Liver (tissue), 9 donors: ENCODE results near the gene COG7. TPM values are rescaled to one million over a fixed set of nuclear protein-coding genes. Genes with fewer than 3 reads are reported as not detected.
A peak's percentile ranks its signal among the peaks of the same experiment; 100 is the strongest.

ENCODE experiments used
- DNase-seq: peaks from one replicate; pipeline ENCODE4 v3.0.0-alpha.2; 2017; ENCODE audit warnings: low spot score
- H3K27ac ChIP-seq, 2 donors: one replicate each; pipeline ENCODE4 v1.7.0; 2013; ENCODE audit warnings: inconsistent platforms in 2 of 2, low read length in 2 of 2, control low read depth in 1 of 2, low read depth in 1 of 2, mild to moderate bottlenecking in 1 of 2
- H3K27me3 ChIP-seq, 4 donors: one replicate each; pipeline versions ENCODE4 v1.6.1 to v1.7.0; 2013; ENCODE audit warnings: low read length in 3 of 4, inconsistent platforms in 1 of 4, mild to moderate bottlenecking in 1 of 4, moderate library complexity in 1 of 4; ENCODE audit not compliant: control insufficient read depth in 4 of 4, insufficient read depth in 4 of 4
- H3K36me3 ChIP-seq, 4 donors: one replicate each; pipeline versions ENCODE4 v1.6.1 to v1.7.0; 2013; ENCODE audit warnings: low read length in 3 of 4, mild to moderate bottlenecking in 3 of 4, low read depth in 1 of 4, moderate library complexity in 1 of 4; ENCODE audit not compliant: control insufficient read depth in 4 of 4, insufficient read depth in 3 of 4
- H3K4me1 ChIP-seq, 4 donors: one replicate each; pipeline versions ENCODE4 v1.6.1 to v1.7.0; 2013; ENCODE audit warnings: low read length in 3 of 4, mild to moderate bottlenecking in 3 of 4, moderate library complexity in 1 of 4; ENCODE audit not compliant: control insufficient read depth in 4 of 4, insufficient read depth in 4 of 4
- H3K4me3 ChIP-seq, 3 donors: one replicate each; pipeline versions ENCODE4 v1.6.1 to v1.7.0; 2013; ENCODE audit warnings: low read length in 3 of 3, control low read depth in 1 of 3, low read depth in 1 of 3, mild to moderate bottlenecking in 1 of 3
- H3K9ac ChIP-seq, 2 donors: one replicate each; pipeline ENCODE4 v1.7.0; 2013; ENCODE audit warnings: low read length in 2 of 2, mild to moderate bottlenecking in 2 of 2, moderate library complexity in 2 of 2, control low read depth in 1 of 2, low read depth in 1 of 2
- H3K9me3 ChIP-seq, 4 donors: one replicate each; pipeline versions ENCODE4 v1.6.1 to v1.7.0; 2013; ENCODE audit warnings: low read length in 3 of 4; ENCODE audit not compliant: control insufficient read depth in 4 of 4
- CTCF ChIP-seq: fragments of 150-350 bp; IDR thresholded peaks from 2 replicates; pipeline ENCODE4 v1.5.1; 2017; ENCODE audit warnings: improper control_type of control experiment, low read depth, low read length; ENCODE audit not compliant: missing input control
- FOXA1 ChIP-seq: IDR thresholded peaks from 2 replicates; pipeline ENCODE4 v1.6.1; 2016; ENCODE audit warnings: antibody characterized with exemption
- HNF4A ChIP-seq, 2 donors: conservative IDR thresholded peaks; 2 replicates each; pipeline ENCODE4 v1.6.1; 2016; ENCODE audit warnings: antibody characterized with exemption in 2 of 2, mild to moderate bottlenecking in 2 of 2
- HNF4G ChIP-seq: IDR thresholded peaks from 2 replicates; pipeline ENCODE4 v1.6.1; 2016; ENCODE audit warnings: antibody characterized with exemption
- JUND ChIP-seq, 2 donors: IDR thresholded peaks; 2 replicates each; pipeline ENCODE4 v1.6.1; 2016; ENCODE audit warnings: antibody characterized with exemption in 2 of 2
- REST ChIP-seq: IDR thresholded peaks from 2 replicates; pipeline ENCODE4 v1.6.1; 2016; ENCODE audit warnings: antibody characterized with exemption, mild to moderate bottlenecking
- RXRA ChIP-seq, 2 donors: IDR thresholded peaks; 2 replicates each; pipeline ENCODE4 v1.6.1; 2017 to 2018; ENCODE audit warnings: antibody characterized with exemption in 2 of 2, mild to moderate bottlenecking in 1 of 2
- SP1 ChIP-seq: IDR thresholded peaks from 2 replicates; pipeline ENCODE4 v1.6.1; 2018; ENCODE audit warnings: antibody characterized with exemption, mild to moderate bottlenecking
- TAF1 ChIP-seq: conservative IDR thresholded peaks from 2 replicates; pipeline ENCODE4 v1.6.1; 2016; ENCODE audit warnings: antibody characterized with exemption, mild to moderate bottlenecking
- YY1 ChIP-seq: IDR thresholded peaks from 2 replicates; pipeline ENCODE4 v1.6.1; 2016; ENCODE audit warnings: antibody characterized with exemption, mild to moderate bottlenecking
- ZBTB33 ChIP-seq: IDR thresholded peaks from 2 replicates; pipeline ENCODE4 v1.6.1; 2016; ENCODE audit warnings: antibody characterized with exemption
- WGBS: extraction: QIAGEN DNeasy Blood & Tissue Kit; methylation state at CpG from one replicate; pipeline ENCODE4 v1.1.7; 2013; 5-methylcytosine and 5-hydroxymethylcytosine counted together
- polyA plus RNA-seq, 2 donors: library from polyadenylated mRNA; stranded (reverse) in 1 of 2; unstranded in 1 of 2; fragments of 200-250 nt in 1 of 2; fragments of >200 nt in 1 of 2; fragmentation: Nextera tagmentation in 1 of 2; extraction: Ambion mirVana in 1 of 2; gene quantifications; one replicate each; pipeline versions ENCODE4 v1.2.1 to v1.2.3, GENCODE V29; 2013 to 2015
- total RNA-seq, 2 donors: library from RNA; depleted of rRNA; stranded (reverse); fragments of >200 nt; gene quantifications; one replicate each; pipeline ENCODE4 v1.2.3, GENCODE V29; 2014
- TF ChIP-seq, protein P1 (sequence below): IDR thresholded peaks from 2 replicates; pipeline ENCODE4 v1.6.1; 2016; ENCODE audit warnings: antibody characterized with exemption
- donor health status: healthy.
- donor health status: healthy.
- donor health status: healthy.
- donor health status: healthy.
- donor health status: healthy.

Gene COG7
- total and polyA plus RNA-seq, 4 donors, result 5.1 to 11.4 (median 6.6) TPM

DNA sequence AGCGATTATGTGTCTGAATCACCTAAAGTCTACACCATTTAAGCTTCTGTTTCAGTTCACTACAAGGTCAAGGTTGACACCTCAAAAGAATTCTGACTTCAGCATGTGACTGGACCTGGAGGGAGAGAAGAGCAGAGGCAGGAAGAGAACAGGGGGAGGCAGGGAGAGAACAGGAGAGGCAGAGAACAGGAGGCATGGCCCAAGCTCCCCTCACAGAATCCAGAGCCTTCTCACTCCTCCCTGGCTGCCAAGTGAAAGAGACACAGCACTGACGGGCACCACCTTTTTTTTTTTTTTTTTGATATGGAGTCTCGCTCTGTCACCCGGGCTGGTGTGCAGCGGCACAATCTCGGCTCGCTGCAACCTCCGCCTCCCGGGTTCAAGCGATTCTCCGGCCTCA, 45.9 kb upstream of the COG7 start (continued):
- no peak for TF ChIP-seq ZBTB33

DNA sequence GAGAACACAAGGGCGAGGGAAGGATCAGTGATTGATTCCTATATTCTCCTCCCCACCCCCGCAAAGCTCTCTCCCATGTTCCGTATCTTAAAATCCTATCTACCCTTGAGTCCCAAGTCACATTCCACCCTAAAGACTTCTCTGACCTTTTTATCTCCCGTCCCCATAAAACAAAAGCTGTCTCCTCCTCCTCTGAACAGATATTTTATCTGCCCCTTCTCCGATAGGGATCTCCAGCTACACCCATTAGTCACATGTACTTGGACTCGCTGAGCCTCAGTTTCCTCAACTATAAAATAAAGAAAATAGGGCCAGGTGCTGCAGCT, 44.5 kb upstream of the COG7 start:
- Histone ChIP-seq H3K9ac (no peak overlapping the region), H3K27me3 (no peaks in the 10 kb centered on the region), H3K9me3 (no peaks in the 10 kb centered on the region), H3K4me3 (no peak overlapping the region), H3K27ac (peak overlapping the region; percentile 49 to 52), H3K36me3 (peaks cover 3 to 26% (median 19%) of the 10 kb centered on the region in 4 donors), H3K4me1 (peaks cover 6 to 22% (median 19%) of the 10 kb centered on the region in 4 donors)
- TF ChIP-seq TAF1 (no peak), HNF4G (no peak), ZBTB33 (no peak), YY1 (no peak)
- TF ChIP-seq, protein P1, sequence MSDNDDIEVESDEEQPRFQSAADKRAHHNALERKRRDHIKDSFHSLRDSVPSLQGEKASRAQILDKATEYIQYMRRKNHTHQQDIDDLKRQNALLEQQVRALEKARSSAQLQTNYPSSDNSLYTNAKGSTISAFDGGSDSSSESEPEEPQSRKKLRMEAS, result no peak
- DNase-seq, result no peak
- 78% methylated on average over 6 of the region's 6 CpGs for WGBS

DNA sequence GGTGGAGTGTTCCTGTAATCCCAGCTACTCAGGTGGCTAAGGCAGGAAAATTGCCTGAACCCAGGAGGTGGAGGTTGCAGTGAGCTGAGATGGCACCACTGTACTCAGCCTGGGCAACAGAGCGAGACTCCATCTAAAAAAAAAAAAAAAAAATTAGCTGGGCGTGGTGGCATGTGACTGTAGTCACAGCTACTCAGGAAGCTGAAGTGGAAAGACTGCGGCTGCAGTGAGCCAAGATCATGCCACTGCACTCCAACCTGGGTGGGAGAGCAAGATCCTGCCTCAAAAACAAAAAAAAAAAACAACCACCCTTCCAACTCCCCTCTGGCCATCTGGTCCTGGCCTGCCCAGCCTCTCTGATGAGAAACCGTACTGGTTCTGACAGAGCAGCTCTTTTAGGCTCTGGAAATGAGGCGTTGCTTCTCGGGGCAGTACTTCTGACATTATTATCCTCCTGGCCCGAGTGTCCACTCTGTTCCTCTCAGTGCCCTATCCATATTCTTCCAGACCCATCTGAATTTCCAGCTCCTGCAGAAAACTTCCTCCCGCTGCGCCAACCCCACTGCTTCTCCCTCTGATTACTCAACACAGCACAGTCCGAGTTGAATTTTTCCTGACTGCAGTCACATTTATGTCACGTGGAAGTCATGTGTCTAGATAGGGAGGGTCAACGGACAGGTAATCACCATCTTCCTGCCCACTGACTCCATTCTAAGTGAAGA, 44.0 kb upstream of the COG7 start:
- Histone ChIP-seq H3K4me3 (no peak overlapping the region), H3K4me1 (peaks cover 5 to 18% (median 16%) of the 10 kb centered on the region in 4 donors), H3K9me3 (no peaks in the 10 kb centered on the region), H3K27me3 (no peaks in the 10 kb centered on the region), H3K27ac (peak overlapping the region; percentile 49 to 52), H3K9ac (no peak overlapping the region), H3K36me3 (peaks cover 3 to 31% (median 19%) of the 10 kb centered on the region in 4 donors)
- WGBS, result 39% methylated on average over 12 of the region's 12 CpGs
- TF ChIP-seq HNF4A (conservative IDR thresholded peaks at IDR 0.05) (peak in 1 of 2 donors; percentile 48), SP1 (no peak), JUND (IDR thresholded peaks at IDR 0.05) (peak; percentile 20 to 22), CTCF (no peak), TAF1 (no peak), FOXA1 (no peak), YY1 (peak; percentile 52), REST (no peak), RXRA (IDR thresholded peaks at IDR 0.05) (peak; percentile 51 to 60), ZBTB33 (no peak)
- no peak for DNase-seq
